ENCODE data around the gene RBM38.

DNA sequence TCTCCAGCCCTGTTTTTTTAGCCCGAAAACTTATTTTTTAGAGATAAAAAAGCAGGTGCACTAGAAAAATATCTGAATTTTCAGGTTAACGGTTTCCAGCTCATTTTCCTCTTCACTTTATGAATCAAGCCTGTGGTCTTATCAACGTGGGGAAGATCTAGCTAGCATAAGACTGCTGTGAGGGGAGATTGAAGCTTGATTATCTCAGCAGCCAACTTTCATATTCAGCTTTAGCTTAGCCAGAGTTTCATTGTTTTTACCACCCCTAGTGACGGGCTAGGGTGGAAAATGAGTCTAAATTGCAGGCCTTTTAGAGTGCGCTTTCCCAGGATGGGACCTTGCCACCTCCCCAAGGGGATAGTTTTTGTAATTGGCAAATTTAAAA is 11.9 kb upstream of the RBM38 start:
- TF ChIP-seq, protein P1, sequence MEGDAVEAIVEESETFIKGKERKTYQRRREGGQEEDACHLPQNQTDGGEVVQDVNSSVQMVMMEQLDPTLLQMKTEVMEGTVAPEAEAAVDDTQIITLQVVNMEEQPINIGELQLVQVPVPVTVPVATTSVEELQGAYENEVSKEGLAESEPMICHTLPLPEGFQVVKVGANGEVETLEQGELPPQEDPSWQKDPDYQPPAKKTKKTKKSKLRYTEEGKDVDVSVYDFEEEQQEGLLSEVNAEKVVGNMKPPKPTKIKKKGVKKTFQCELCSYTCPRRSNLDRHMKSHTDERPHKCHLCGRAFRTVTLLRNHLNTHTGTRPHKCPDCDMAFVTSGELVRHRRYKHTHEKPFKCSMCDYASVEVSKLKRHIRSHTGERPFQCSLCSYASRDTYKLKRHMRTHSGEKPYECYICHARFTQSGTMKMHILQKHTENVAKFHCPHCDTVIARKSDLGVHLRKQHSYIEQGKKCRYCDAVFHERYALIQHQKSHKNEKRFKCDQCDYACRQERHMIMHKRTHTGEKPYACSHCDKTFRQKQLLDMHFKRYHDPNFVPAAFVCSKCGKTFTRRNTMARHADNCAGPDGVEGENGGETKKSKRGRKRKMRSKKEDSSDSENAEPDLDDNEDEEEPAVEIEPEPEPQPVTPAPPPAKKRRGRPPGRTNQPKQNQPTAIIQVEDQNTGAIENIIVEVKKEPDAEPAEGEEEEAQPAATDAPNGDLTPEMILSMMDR (IDR thresholded peaks at IDR 0.05), result no peak
- no peak for TF ChIP-seq EP300 (IDR thresholded peaks at IDR 0.05)
- no peak for TF ChIP-seq POLR2A (IDR thresholded peaks at IDR 0.05)
- no peak for TF ChIP-seq POLR2AphosphoS5 (IDR thresholded peaks at IDR 0.05)
